Smooth muscle cell (in vitro differentiated cells): ENCODE measurements around the gene TRIM15. TPM values are rescaled to one million over a fixed set of nuclear protein-coding genes. Genes with fewer than 3 reads are reported as not detected.

Experiments used
- DNase-seq: peaks from one replicate; lab custom pipeline; 2025; ENCODE audit not compliant: unreplicated experiment; lab: John Stamatoyannopoulos, UW
- H2AFZ ChIP-seq: fragments of 200-600 bp; sonication (generic); 2 replicates; pipeline ENCODE4 v1.6.0; 2016; ENCODE audit warnings: antibody characterized with exemption, low read depth, mild to moderate bottlenecking
- H3F3A ChIP-seq: fragments of 200-600 bp; sonication (generic); 2 replicates; pipeline ENCODE4 v1.6.0; 2017; ENCODE audit warnings: antibody characterized with exemption, low read depth
- H3K27ac ChIP-seq: fragments of 200-600 bp; sonication (generic); 2 replicates; pipeline ENCODE4 v1.5.1; 2016; ENCODE audit warnings: low read depth, mild to moderate bottlenecking
- H3K27me3 ChIP-seq: fragments of 200-600 bp; sonication (generic); 2 replicates; pipeline ENCODE4 v1.6.1; 2016; ENCODE audit warnings: low read depth, mild to moderate bottlenecking
- H3K36me3 ChIP-seq: fragments of 200-600 bp; sonication (generic); 2 replicates; pipeline ENCODE4 v1.5.1; 2016; ENCODE audit warnings: low read depth
- H3K4me1 ChIP-seq: fragments of 200-600 bp; sonication (generic); 2 replicates; pipeline ENCODE4 v1.5.1; 2016; ENCODE audit warnings: low read depth
- H3K4me2 ChIP-seq: fragments of 200-600 bp; sonication (generic); 2 replicates; pipeline ENCODE4 v1.6.0; 2016; ENCODE audit warnings: mild to moderate bottlenecking
- H3K4me3 ChIP-seq: fragments of 200-600 bp; sonication (generic); 2 replicates; pipeline ENCODE4 v1.5.1; 2016; ENCODE audit warnings: mild to moderate bottlenecking
- H3K79me2 ChIP-seq: fragments of 200-600 bp; sonication (generic); 2 replicates; pipeline ENCODE4 v1.6.0; 2016; ENCODE audit warnings: low read depth, mild to moderate bottlenecking
- H3K9ac ChIP-seq: fragments of 200-600 bp; sonication (generic); 2 replicates; pipeline ENCODE4 v1.6.0; 2016; ENCODE audit warnings: low read depth
- H3K9me3 ChIP-seq: fragments of 200-600 bp; sonication (generic); replicated peaks from 2 replicates; pipeline ENCODE4 v1.5.1; 2016; ENCODE audit warnings: low read depth
- H4K20me1 ChIP-seq: fragments of 200-600 bp; sonication (generic); 2 replicates; pipeline ENCODE4 v1.6.0; 2016; ENCODE audit warnings: low read depth
- WGBS: methylation state at CpG from one replicate; pipeline ENCODE4 v1.1.7; 2016; ENCODE audit warnings: low lambda C conversion rate; 5-methylcytosine and 5-hydroxymethylcytosine counted together
- polyA plus RNA-seq: library from polyadenylated mRNA; unstranded; fragments of >200 nt; fragmentation: Nextera tagmentation; extraction: Ambion mirVana; gene quantifications from 2 replicates; pipeline ENCODE4 v1.2.1, GENCODE V29; 2016
- total RNA-seq: library from RNA; depleted of rRNA; stranded (reverse); fragments of >200 nt; gene quantifications from 2 replicates; pipeline ENCODE4 v1.2.3, GENCODE V29; 2014
- TF ChIP-seq, protein P1 (sequence below): fragments of 200-600 bp; sonication (generic); IDR thresholded peaks from 2 replicates; pipeline ENCODE4 v1.5.1; 2017; ENCODE audit warnings: borderline replicate concordance, mild to moderate bottlenecking, antibody characterized with exemption; ENCODE audit not compliant: insufficient read depth, poor library complexity, severe bottlenecking

The TRIM15 gene
- total and polyA plus RNA-seq, 2 experiments from 2014 or later: not detected

DNA sequence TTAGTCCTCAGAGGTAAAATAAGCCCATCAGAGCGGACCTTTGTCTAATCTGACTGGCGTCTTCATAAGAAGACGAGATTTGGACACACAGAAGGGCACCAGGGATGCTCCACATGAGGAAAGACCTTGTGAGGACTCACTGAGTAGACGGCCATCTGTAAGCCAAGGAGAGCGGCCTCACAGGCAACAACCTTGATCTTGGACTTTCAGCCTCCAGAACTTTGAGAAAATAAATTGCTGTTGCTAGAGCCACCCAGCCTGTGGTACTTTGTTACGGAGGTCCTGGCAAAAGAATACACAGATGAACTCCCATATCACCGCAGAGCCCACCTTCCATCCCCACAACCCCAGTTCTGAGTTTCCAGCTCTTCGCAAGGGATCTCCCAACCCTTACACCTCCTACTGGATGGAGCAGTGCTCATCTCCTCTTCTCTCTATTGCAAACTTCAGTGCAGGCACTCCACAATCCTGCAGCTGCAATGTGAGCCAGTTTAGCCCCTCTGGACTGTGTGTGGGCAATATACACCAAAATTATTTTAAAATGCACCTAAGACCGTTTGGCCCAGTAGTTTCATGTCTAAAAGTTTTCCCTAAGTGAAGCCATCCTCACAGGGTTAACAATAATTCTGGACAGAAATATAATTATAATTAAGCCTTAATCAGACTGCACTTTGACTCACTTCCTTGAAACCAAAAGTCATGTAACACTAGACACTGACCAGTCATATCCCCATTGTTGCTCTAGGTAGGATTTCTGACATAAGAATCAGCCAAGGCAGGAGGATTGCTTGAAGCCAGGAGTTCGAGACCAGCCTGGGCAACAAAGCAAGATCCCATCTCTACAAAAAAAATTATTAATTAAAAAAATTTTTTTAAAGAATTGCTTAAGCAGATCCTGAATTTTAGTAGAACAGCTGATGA, 41.6 kb upstream of the TRIM15 start:
- H3K27me3 ChIP-seq: peaks cover 47% of the 10 kb centered on the region
- TF ChIP-seq, protein P1, sequence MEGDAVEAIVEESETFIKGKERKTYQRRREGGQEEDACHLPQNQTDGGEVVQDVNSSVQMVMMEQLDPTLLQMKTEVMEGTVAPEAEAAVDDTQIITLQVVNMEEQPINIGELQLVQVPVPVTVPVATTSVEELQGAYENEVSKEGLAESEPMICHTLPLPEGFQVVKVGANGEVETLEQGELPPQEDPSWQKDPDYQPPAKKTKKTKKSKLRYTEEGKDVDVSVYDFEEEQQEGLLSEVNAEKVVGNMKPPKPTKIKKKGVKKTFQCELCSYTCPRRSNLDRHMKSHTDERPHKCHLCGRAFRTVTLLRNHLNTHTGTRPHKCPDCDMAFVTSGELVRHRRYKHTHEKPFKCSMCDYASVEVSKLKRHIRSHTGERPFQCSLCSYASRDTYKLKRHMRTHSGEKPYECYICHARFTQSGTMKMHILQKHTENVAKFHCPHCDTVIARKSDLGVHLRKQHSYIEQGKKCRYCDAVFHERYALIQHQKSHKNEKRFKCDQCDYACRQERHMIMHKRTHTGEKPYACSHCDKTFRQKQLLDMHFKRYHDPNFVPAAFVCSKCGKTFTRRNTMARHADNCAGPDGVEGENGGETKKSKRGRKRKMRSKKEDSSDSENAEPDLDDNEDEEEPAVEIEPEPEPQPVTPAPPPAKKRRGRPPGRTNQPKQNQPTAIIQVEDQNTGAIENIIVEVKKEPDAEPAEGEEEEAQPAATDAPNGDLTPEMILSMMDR: no peak
- DNase-seq: no peak
- no peak overlapping the region for H2AFZ ChIP-seq
- no peaks in the 10 kb centered on the region for H3K4me1 ChIP-seq
- H3F3A ChIP-seq: peaks cover 3% of the 10 kb centered on the region
- no peak overlapping the region for H3K4me2 ChIP-seq
- H3K27ac ChIP-seq: no peak overlapping the region
- no peak overlapping the region for H3K9ac ChIP-seq
- no peaks in the 10 kb centered on the region for H3K9me3 ChIP-seq
- no peaks in the 10 kb centered on the region for H4K20me1 ChIP-seq
- 80% methylated on average over 10 of the region's 10 CpGs for WGBS
- no peaks in the 10 kb centered on the region for H3K36me3 ChIP-seq
- no peak overlapping the region for H3K4me3 ChIP-seq
- H3K79me2 ChIP-seq: no peaks in the 10 kb centered on the region

DNA sequence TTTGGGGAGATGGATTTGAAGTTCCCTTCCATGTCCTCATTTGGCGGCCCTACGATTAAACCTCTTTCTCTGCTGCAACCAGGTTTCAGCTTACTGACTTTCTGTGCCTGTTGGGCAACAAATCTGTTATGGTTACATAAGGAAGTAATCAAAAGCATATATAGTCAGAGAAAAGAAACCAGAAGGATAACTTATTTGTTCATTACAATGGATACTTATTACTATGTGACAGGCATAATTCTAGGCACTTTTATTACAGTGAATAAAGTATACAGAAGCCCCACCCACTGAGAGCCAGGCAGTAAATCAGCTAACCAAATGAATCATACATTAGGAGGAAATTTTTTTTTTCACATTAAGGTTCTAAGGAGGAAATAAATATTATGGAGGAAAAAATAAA, 40.8 kb upstream of the TRIM15 start:
- no peak overlapping the region for H3K4me2 ChIP-seq
- H3K9ac ChIP-seq: no peak overlapping the region
- peaks cover 55% of the 10 kb centered on the region for H3K27me3 ChIP-seq
- H3K4me3 ChIP-seq: no peak overlapping the region
- no peaks in the 10 kb centered on the region for H4K20me1 ChIP-seq
- no peaks in the 10 kb centered on the region for H3K79me2 ChIP-seq
- H3K36me3 ChIP-seq: no peaks in the 10 kb centered on the region
- H3K4me1 ChIP-seq: no peaks in the 10 kb centered on the region
- DNase-seq: no peak
- peaks cover 3% of the 10 kb centered on the region for H3F3A ChIP-seq
- H3K27ac ChIP-seq: no peak overlapping the region
- TF ChIP-seq, protein P1: no peak
- no peak overlapping the region for H2AFZ ChIP-seq
- 60% methylated on average over 2 of the region's 2 CpGs for WGBS
- no peaks in the 10 kb centered on the region for H3K9me3 ChIP-seq

DNA sequence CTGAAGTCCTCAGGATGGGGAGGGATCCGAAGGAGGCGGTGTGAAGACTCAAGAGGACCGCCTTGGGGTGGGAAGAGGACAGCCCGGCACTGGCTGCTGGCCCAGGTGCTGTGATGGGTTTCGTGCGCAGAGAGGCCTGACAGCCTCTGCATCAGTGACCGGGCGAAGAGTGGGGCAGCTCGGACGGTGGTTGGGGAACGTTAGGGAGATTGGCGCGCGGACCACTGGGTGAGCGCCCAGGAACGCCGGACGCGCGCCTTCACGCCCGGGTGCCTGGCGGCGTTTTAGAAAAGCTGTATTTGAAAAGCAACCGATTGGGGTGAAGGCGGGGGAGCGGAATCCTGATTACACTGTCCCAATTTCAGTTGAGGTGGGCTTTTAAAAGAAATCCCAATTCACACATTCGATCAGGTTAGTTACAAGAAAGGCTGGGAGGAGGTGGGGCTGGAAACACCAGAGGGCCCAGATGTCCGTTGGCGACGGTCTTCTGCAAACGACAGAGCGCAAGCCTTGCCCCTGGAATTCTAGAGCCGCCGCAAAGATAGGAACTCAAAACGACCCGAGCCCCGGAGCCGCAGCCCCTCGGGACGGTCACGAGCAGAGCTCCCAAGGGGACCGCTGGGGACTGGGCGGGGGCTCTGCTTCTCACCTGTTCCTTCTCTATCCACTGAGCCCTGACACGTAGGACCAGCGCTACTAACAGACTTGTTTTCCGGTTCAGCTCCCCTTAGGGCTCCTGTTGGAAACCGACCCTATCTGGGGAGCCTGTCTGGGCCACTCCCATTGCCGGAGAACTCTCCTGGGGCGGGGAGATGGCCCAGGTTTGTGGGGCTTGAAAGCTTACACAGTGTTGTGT, 35.9 kb upstream of the TRIM15 start:
- TF ChIP-seq, protein P1: no peak
- no peak overlapping the region for H3K9ac ChIP-seq
- no peak overlapping the region for H3K27ac ChIP-seq
- no peak for DNase-seq
- H3K4me2 ChIP-seq: no peak overlapping the region
- peak overlapping the region; percentile 5 for H3K4me3 ChIP-seq
- no peaks in the 10 kb centered on the region for H3K79me2 ChIP-seq
- no peaks in the 10 kb centered on the region for H3K4me1 ChIP-seq
- H3K9me3 ChIP-seq: no peaks in the 10 kb centered on the region
- peaks cover 95% of the 10 kb centered on the region for H3K27me3 ChIP-seq
- H3K36me3 ChIP-seq: no peaks in the 10 kb centered on the region
- whole genome bisulfite sequencing: 3% methylated on average over 50 of the region's 50 CpGs
- H2AFZ ChIP-seq: no peak overlapping the region
- no peaks in the 10 kb centered on the region for H3F3A ChIP-seq
- no peaks in the 10 kb centered on the region for H4K20me1 ChIP-seq
